BE2C (cell line): ENCODE measurements around the gene CACNB3.

Source experiments
- DNase-seq: peaks from one replicate; pipeline ENCODE4 v3.0.0-alpha.2; 2020
- H3K27me3 ChIP-seq: fragments of 250-450 bp; sonication (Bioruptor Pico); 2 replicates; pipeline ENCODE4 v1.5.1; 2020; ENCODE audit warnings: mild to moderate bottlenecking
- H3K36me3 ChIP-seq: fragments of 250-450 bp; sonication (Bioruptor Pico); 2 replicates; pipeline ENCODE4 v1.5.1; 2020; ENCODE audit warnings: mild to moderate bottlenecking
- H3K4me1 ChIP-seq: fragments of 250-450 bp; sonication (Bioruptor Pico); 2 replicates; pipeline ENCODE4 v1.5.1; 2020
- H3K4me3 ChIP-seq: 2 replicates; pipeline ENCODE4 v1.5.1; 2011; ENCODE audit warnings: low read depth, low read length
- H3K9me3 ChIP-seq: fragments of 250-450 bp; sonication (Bioruptor Pico); 2 replicates; pipeline ENCODE4 v1.5.1; 2020
- CTCF ChIP-seq: IDR thresholded peaks from 2 replicates; pipeline ENCODE4 v1.5.1; 2012; ENCODE audit warnings: mild to moderate bottlenecking, low read depth, low read length

The CACNB3 gene

GRCh38 chr12:48787791-48788523, 30.3 kb upstream of the CACNB3 start:
- no peak for DNase-seq
- Histone ChIP-seq H3K9me3 (no peaks in the 10 kb centered on the region), H3K4me3 (peak overlapping the region; percentile 65), H3K27me3 (no peaks in the 10 kb centered on the region), H3K4me1 (peaks cover 18% of the 10 kb centered on the region), H3K36me3 (no peaks in the 10 kb centered on the region)
- TF ChIP-seq CTCF = no peak

GRCh38 chr12:48788524-48788853, 29.8 kb upstream of the CACNB3 start:
- TF ChIP-seq CTCF = no peak
- no peaks in the 10 kb centered on the region for H3K36me3 ChIP-seq
- DNase-seq = no peak
- H3K9me3 ChIP-seq = no peaks in the 10 kb centered on the region
- peak overlapping the region; percentile 65 for H3K4me3 ChIP-seq
- peaks cover 18% of the 10 kb centered on the region for H3K4me1 ChIP-seq
- H3K27me3 ChIP-seq = no peaks in the 10 kb centered on the region

GRCh38 chr12:48788854-48789775, 29.2 kb upstream of the CACNB3 start, which contains the start of gene ADCY6:
ADCY6 (minus strand) TSS chr12:48789089; CDS start chr12:48783434, 5,655 bp downstream.
- Histone ChIP-seq H3K4me1 (peaks cover 18% of the 10 kb centered on the region), H3K4me3 (peak within 1 kb of the TSS; percentile 65), H3K9me3 (no peaks in the 10 kb centered on the region), H3K27me3 (no peaks in the 10 kb centered on the region), H3K36me3 (no peaks in the 10 kb centered on the region)
- peak; percentile 65 for DNase-seq
- no peak for TF ChIP-seq CTCF

GRCh38 chr12:48789858-48790326, 28.4 kb upstream of the CACNB3 start:
- Histone ChIP-seq H3K9me3 (no peaks in the 10 kb centered on the region), H3K36me3 (no peaks in the 10 kb centered on the region), H3K4me1 (peaks cover 18% of the 10 kb centered on the region), H3K4me3 (no peak overlapping the region; the same call in 1 of the 2 replicates), H3K27me3 (no peaks in the 10 kb centered on the region)
- no peak for TF ChIP-seq CTCF
- DNase-seq = no peak

- TF ChIP-seq CTCF = no peak
Measured at GRCh38 chr12:48793696-48794095, 24.6 kb upstream of the CACNB3 start.

GRCh38 chr12:48794870-48795269, 23.4 kb upstream of the CACNB3 start:
- Histone ChIP-seq H3K27me3 (no peaks in the 10 kb centered on the region), H3K36me3 (no peaks in the 10 kb centered on the region), H3K4me3 (no peak overlapping the region), H3K9me3 (no peaks in the 10 kb centered on the region), H3K4me1 (no peaks in the 10 kb centered on the region)
- no peak for DNase-seq
- no peak for TF ChIP-seq CTCF

More at GRCh38 chr12:48793696-48794095, 24.6 kb upstream of the CACNB3 start:
- no peaks in the 10 kb centered on the region for H3K4me1 ChIP-seq
- H3K9me3 ChIP-seq = no peaks in the 10 kb centered on the region
- H3K36me3 ChIP-seq = no peaks in the 10 kb centered on the region
- no peaks in the 10 kb centered on the region for H3K27me3 ChIP-seq
- H3K4me3 ChIP-seq = no peak overlapping the region
- no peak for DNase-seq
